ENCODE results near the gene SPINK4.

Gene SPINK4

GRCh38 chr9:33254211-33254610 lies 14.2 kb downstream of the SPINK4 start:
- no peak for TF ChIP-seq SIN3A (IDR thresholded peaks at IDR 0.05; ENCODE audit: borderline replicate concordance, insufficient read depth, low read length)
- TF ChIP-seq POLR2AphosphoS5 (IDR thresholded peaks at IDR 0.05; ENCODE audit: low read depth, low read length): no peak
- TF ChIP-seq TAF1 (IDR thresholded peaks at IDR 0.05; ENCODE audit: borderline replicate concordance, insufficient read depth, low read length): no peak
- no peak for TF ChIP-seq FOXP2 (optimal IDR thresholded peaks at IDR 0.05; ENCODE audit: borderline replicate concordance, extremely low read depth, extremely low read length, insufficient read depth)
- TF ChIP-seq REST (IDR thresholded peaks at IDR 0.05; ENCODE audit: insufficient read depth in 1 of 2, low read depth in 2 of 2, low read length in 2 of 2): no peak

GRCh38 chr9:33255014-33255413 lies 15.0 kb downstream of the SPINK4 start:
- TF ChIP-seq REST (IDR thresholded peaks at IDR 0.05; ENCODE audit: insufficient read depth in 1 of 2, low read depth in 2 of 2, low read length in 2 of 2) (no peak), SIN3A (IDR thresholded peaks at IDR 0.05; ENCODE audit: borderline replicate concordance, insufficient read depth, low read length) (no peak), TAF1 (IDR thresholded peaks at IDR 0.05; ENCODE audit: borderline replicate concordance, insufficient read depth, low read length) (no peak), FOXP2 (optimal IDR thresholded peaks at IDR 0.05; ENCODE audit: borderline replicate concordance, extremely low read depth, extremely low read length, insufficient read depth) (no peak), POLR2AphosphoS5 (IDR thresholded peaks at IDR 0.05; ENCODE audit: low read depth, low read length) (no peak)

- no peak for TF ChIP-seq FOXP2 (optimal IDR thresholded peaks at IDR 0.05; ENCODE audit: borderline replicate concordance, extremely low read depth, extremely low read length, insufficient read depth)
- TF ChIP-seq TAF1 (IDR thresholded peaks at IDR 0.05; ENCODE audit: borderline replicate concordance, insufficient read depth, low read length): no peak
- no peak for TF ChIP-seq POLR2AphosphoS5 (IDR thresholded peaks at IDR 0.05; ENCODE audit: low read depth, low read length)
- TF ChIP-seq REST (IDR thresholded peaks at IDR 0.05; ENCODE audit: insufficient read depth in 1 of 2, low read depth in 2 of 2, low read length in 2 of 2): no peak
- no peak for TF ChIP-seq SIN3A (IDR thresholded peaks at IDR 0.05; ENCODE audit: borderline replicate concordance, insufficient read depth, low read length)
Observed at GRCh38 chr9:33255471-33255870, 15.5 kb downstream of the SPINK4 start.

GRCh38 chr9:33256236-33256635 lies 16.3 kb downstream of the SPINK4 start:
- TF ChIP-seq TAF1 (IDR thresholded peaks at IDR 0.05; ENCODE audit: borderline replicate concordance, insufficient read depth, low read length) (no peak), POLR2AphosphoS5 (IDR thresholded peaks at IDR 0.05; ENCODE audit: low read depth, low read length) (no peak), SIN3A (IDR thresholded peaks at IDR 0.05; ENCODE audit: borderline replicate concordance, insufficient read depth, low read length) (no peak), FOXP2 (optimal IDR thresholded peaks at IDR 0.05; ENCODE audit: borderline replicate concordance, extremely low read depth, extremely low read length, insufficient read depth) (no peak)

GRCh38 chr9:33257276-33257675 lies 17.3 kb downstream of the SPINK4 start:
- no peak for TF ChIP-seq TAF1 (IDR thresholded peaks at IDR 0.05; ENCODE audit: borderline replicate concordance, insufficient read depth, low read length)
- no peak for TF ChIP-seq SIN3A (IDR thresholded peaks at IDR 0.05; ENCODE audit: borderline replicate concordance, insufficient read depth, low read length)
- no peak for TF ChIP-seq POLR2AphosphoS5 (IDR thresholded peaks at IDR 0.05; ENCODE audit: low read depth, low read length)
- TF ChIP-seq REST (IDR thresholded peaks at IDR 0.05; ENCODE audit: insufficient read depth in 1 of 2, low read depth in 2 of 2, low read length in 2 of 2): no peak
- TF ChIP-seq FOXP2 (optimal IDR thresholded peaks at IDR 0.05; ENCODE audit: borderline replicate concordance, extremely low read depth, extremely low read length, insufficient read depth): no peak
